GM18909 (cell line): ENCODE measurements around the gene ALOXE3.
A peak's percentile ranks its signal among the peaks of the same experiment; 100 is the strongest.
"Not testable (repeated sequence)": the region's sequence is repeated elsewhere in the genome, so short reads cannot be mapped to it uniquely, and the experiment has no call there.

Experiments used
- ATAC-seq: cut with Tn5 transposase; IDR thresholded peaks from one replicate; pipeline ENCODE4 v1.9.1; 2021; ENCODE audit warnings: mild to moderate bottlenecking; ENCODE audit not compliant: unreplicated experiment, poor library complexity

The ALOXE3 gene

GRCh38 chr17:8123695-8124349 is 5.5 kb upstream of the ALOXE3 start, which contains the start of gene HES7:
Gene HES7, minus strand, starts transcription at chr17:8124106. Its CDS starts 22 bp downstream, at chr17:8124084.
- no peak for ATAC-seq

DNA sequence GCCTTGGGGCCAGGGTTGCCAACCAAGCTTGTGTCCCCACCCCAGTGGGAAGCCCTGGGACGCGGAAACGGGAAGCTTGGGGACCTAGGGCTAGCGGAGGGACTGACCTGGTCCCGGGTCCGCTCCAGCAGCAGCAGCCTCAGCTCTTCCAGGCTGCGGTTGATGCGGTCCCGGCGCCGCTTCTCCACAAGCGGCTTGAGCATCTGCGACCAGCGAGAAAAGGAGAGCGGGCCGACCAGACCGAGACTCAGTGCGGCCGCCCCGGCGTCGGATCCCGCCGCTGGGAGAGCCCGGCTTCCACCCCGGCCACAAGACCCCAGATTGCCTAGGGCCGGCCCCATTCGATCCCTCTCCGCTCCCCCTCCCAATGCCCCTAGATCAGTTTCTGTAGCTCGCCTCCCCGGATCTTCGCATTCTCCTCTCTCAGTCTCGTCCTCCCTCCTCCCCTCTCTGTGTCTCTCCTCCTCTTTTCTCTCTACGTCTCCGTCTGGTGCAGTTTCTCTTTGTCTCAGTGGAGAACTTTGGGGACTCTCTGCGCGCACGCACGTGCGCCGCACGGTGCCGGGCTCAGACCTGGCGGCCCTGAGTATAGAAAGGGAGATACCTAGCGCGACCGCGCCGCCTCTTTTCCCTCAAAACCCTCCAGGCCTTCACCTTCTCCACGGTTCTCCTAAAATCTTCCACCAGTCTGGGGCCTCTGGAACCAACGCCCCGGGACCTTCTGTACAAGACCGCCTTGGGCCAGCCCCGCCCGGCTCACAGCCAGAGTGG is 4.8 kb upstream of the ALOXE3 start:
- no peak for ATAC-seq

DNA sequence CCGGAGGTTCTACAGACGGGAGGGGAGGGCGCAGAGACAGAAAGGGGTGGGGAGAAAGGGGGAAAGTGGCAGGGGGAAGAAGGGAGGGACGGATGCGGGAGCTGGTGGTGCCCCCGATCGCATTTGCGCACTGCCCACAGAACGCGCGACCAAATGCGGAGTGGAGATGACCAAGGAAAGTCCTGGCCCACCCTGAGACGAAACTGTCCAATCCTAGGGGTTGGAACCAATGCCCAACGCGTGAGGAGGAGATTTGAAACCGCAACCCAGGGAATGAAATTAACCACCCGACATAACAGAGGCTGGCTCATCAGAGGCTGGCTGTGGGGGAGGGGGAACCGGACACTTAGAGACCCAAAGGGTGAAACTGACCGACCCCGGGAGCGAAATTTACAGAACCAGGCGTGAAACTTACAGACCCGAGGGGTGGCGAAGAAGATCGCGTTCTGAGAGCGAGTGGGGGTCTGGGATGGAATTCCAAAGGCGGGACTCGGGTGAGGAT is 4.2 kb upstream of the ALOXE3 start:
- no peak for ATAC-seq

- no peak for ATAC-seq
Observed at GRCh38 chr17:8121681-8122421, 3.5 kb upstream of the ALOXE3 start.

DNA sequence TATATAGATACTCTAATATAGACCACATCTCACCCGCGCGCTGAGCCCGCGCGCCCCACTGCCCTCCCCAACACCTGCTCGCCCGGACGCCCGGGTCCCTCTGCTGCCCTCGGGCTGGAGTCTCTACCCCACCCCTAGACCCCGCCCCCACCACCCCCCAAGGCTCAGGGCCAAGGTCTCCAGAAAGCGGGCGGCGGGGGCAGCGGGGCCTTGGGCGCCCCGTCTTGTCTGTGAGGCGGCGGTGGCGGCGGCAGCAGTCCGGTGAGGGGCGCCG is 3.0 kb upstream of the ALOXE3 start:
- ATAC-seq: no peak

- ATAC-seq: no peak
Observed at GRCh38 chr17:8120520-8121406, 2.4 kb upstream of the ALOXE3 start.

DNA sequence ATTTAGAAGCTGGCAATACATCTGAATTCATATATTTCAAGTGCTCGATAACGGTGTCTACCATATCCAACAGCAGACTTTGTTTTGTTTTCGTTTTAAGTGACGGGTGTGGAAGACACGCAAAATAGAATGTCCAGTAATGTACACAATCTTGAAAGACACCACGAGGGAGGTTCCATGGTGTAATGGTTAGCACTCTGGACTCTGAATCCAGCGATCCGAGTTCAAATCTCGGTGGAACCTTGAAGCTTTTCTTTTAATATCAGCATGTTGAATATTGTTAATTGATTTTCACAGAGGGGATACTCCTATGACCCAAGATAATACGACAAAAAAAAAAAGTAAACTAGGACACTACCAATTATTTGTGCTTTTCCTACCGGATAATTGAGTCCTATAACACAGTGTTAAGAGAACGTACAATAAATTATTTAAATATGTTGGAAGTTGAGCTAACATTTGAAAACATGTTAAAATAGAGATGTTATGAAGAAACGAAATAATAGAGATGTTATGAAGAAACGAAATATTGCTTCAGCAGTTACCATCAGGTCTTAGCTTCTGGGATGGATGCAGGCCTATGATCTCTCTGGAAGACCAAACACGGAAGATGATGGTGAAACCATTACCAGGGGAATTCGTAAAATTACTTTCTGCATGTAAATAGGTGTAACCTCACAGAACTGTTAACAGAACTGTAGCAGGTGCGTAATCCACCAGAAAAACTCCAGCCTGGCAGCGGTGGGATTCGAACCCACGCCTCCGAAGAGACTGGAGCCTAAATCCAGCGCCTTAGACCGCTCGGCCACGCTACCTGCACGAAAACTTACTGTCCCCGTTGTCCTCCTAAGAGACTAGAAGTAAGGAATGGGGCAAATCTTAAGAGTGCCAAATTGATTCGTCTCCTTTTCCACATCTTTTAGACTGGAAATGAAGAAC is 1.5 kb upstream of the ALOXE3 start:
- no peak for ATAC-seq

DNA sequence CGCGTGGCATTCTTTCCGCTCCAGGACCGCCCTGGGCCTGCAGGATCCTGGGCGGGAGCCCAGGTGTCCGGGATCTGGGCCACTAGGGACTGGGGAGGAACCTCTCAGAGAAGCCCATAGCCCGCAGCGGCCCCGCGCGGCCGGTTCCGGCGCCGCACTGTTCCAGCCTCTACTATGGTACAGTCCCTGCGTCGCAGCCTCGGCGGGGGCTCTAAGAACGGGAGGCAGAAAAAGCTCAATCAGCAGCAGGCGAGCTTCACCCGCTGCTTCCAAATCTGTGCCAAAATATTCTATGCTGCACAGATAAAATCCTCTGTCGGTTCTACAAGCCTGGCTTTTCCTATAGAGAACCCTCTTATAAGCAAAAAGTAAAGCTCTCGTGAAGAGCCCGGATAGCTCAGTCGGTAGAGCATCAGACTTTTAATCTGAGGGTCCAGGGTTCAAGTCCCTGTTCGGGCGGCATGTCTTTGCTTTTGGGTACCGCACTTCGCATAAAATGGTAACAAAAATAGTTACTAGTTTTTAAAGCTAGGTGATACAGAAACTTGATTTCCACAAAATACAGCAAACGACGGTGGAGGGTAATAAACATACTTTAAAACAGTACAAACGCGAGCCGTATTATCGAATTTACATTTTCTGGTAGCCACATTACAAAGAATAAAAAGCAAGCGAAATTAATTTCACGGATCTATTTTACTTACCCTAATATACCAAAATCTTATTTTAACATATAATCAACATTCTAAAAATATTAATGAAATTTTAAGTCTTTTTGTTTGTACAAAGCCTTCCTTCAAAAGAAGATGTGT is 661 bp upstream of the ALOXE3 start:
- ATAC-seq: peak; percentile 42

- ATAC-seq: no peak
Observed at GRCh38 chr17:8117367-8117979, 841 bp downstream of the ALOXE3 start.

DNA sequence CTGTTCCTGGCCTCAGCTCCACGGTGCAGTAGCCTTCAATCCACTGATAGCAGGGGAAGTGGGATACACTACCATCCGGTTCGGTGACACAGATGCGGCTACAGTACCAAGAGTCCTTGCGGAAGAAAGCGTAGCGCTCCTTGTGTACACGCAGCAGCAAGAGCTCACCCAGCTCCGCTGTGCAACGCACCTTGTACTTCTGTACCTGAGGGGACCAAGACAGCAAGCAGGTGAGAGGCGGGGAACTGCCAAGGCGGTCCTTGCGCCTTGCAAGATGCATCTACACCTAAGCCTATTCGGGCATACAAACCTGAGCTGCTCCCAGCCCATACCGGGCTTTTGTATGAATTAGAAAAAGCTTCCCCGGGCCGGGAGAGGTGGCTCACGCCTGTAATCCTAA is 1.5 kb downstream of the ALOXE3 start:
- no peak for ATAC-seq

DNA sequence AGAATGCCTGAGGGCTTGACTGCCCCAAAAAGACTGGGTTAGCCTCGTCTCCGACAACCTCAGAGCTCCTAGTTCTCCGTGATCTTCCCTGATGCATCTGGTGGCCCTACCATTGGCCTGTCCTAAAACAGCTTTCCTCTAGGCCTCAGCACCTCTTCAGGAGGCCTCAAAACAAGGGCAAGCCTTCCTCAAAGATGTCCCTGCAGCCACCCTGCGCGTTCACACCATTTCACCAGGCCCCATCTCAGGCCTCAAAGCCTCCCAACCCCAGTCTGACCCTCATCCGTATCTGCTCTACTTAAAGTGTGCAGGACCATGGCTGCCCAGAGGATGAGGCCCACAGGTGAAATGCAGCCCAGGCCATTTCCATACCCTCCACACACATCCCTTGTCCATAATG is 7.4 kb downstream of the ALOXE3 start:
- no peak for ATAC-seq

DNA sequence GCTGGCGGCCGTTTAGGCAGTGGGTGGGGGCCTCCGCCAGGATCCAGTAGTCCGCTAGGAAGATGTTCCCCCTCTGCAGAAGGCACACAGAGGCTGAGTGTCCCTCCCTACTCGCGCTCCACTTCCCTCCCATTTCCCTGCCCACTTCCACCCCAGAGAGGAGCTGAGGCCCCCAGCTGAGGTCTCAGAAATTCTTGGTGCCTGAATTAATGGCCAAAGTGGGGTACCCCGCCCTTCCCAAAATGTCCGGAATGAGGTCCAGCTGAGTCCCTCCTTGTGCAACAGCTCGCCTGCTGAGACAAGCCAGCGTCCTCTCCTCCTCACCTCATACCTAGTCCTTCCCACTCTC is 7.9 kb downstream of the ALOXE3 start:
- no peak for ATAC-seq

- no peak for ATAC-seq
Observed at GRCh38 chr17:8109661-8110455, 8.5 kb downstream of the ALOXE3 start.

- no peak for ATAC-seq
Observed at GRCh38 chr17:8108972-8109660, 9.2 kb downstream of the ALOXE3 start.

GRCh38 chr17:8106980-8107379 is 11.3 kb downstream of the ALOXE3 start:
- not testable (repeated sequence) for ATAC-seq

DNA sequence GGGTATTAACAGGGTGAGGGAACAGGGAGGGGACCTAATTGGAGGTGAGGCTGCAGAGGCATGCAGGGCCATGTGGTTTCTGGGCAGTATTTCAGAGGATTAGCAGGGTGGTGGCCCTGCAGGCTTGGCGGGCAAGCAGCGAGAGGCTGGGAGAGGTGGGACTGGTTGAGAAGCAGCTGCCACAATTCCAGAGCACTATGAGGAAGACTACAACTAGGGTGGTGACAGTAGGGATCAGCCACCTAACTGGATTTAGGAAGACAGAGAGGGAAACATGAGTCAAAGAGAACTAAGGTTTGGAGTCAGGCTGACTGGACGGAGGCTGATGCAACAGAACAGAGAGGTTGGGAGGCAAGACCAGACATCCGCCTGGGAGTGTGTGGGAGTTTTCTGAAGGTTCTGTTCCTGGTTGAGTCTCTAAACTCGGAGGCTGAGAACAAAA is 12.3 kb downstream of the ALOXE3 start:
- ATAC-seq: no peak

DNA sequence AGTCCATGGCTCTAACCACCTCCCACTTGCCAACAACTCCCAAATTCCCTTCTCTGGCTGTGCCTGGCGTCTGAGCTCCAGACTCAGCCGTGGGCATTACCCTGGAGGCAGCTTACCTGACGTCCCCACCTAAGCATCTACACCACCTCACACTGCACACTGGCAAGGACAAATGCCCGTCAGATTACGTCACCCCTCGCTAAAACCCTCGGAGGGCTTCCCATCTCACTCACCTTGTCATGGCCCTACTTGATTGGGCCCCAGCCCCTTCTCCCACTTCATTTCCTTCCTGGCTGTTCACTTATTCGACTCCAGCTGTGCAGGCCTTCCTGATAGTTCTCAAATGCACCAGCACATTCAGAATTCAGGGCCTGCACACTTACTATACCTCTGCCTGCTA is 13.4 kb downstream of the ALOXE3 start:
- no peak for ATAC-seq
